ENCODE results near the gene NTRK2.

Gene NTRK2

GRCh38 chr9:84953252-84953773, 283.8 kb downstream of the NTRK2 start:
- H3K9me3 ChIP-seq (ENCODE audit: control insufficient read depth, insufficient read depth, low read length), result no peaks in the 10 kb centered on the region
- H3K27ac ChIP-seq (ENCODE audit: low read depth, low read length), result no peak overlapping the region
- H3K27me3 ChIP-seq (ENCODE audit: control insufficient read depth, insufficient read depth, low read length), result peaks cover 7% of the 10 kb centered on the region
- H3K36me3 ChIP-seq (ENCODE audit: control insufficient read depth, insufficient read depth, low read length), result no peaks in the 10 kb centered on the region
- no peak overlapping the region for H3K9ac ChIP-seq (ENCODE audit: low read depth, low read length)
- no peak overlapping the region for H3K4me3 ChIP-seq (ENCODE audit: low read depth, low read length)
- H3K4me1 ChIP-seq (ENCODE audit: control insufficient read depth, insufficient read depth, low read length), result 0 out of 2 replicates have a peak, but pooled peaks cover 4% of the 10 kb centered on the region

GRCh38 chr9:84953797-84954705, 284.5 kb downstream of the NTRK2 start:
- H3K4me1 ChIP-seq (ENCODE audit: control insufficient read depth, insufficient read depth, low read length), result 0 out of 2 replicates have a peak, but pooled peaks cover 4% of the 10 kb centered on the region
- peaks cover 7% of the 10 kb centered on the region for H3K27me3 ChIP-seq (ENCODE audit: control insufficient read depth, insufficient read depth, low read length)
- no peak overlapping the region for H3K4me3 ChIP-seq (ENCODE audit: low read depth, low read length)
- H3K36me3 ChIP-seq (ENCODE audit: control insufficient read depth, insufficient read depth, low read length), result no peaks in the 10 kb centered on the region
- no peak overlapping the region for H3K9ac ChIP-seq (ENCODE audit: low read depth, low read length)
- no peak overlapping the region for H3K27ac ChIP-seq (ENCODE audit: low read depth, low read length)
- H3K9me3 ChIP-seq (ENCODE audit: control insufficient read depth, insufficient read depth, low read length), result no peaks in the 10 kb centered on the region

- peaks cover 7% of the 10 kb centered on the region for H3K27me3 ChIP-seq (ENCODE audit: control insufficient read depth, insufficient read depth, low read length)
- H3K4me1 ChIP-seq (ENCODE audit: control insufficient read depth, insufficient read depth, low read length), result 0 out of 2 replicates have a peak, but pooled peaks cover 4% of the 10 kb centered on the region
- H3K4me3 ChIP-seq (ENCODE audit: low read depth, low read length), result no peak overlapping the region
- H3K9ac ChIP-seq (ENCODE audit: low read depth, low read length), result no peak overlapping the region
- H3K9me3 ChIP-seq (ENCODE audit: control insufficient read depth, insufficient read depth, low read length), result no peaks in the 10 kb centered on the region
- no peak overlapping the region for H3K27ac ChIP-seq (ENCODE audit: low read depth, low read length)
- no peaks in the 10 kb centered on the region for H3K36me3 ChIP-seq (ENCODE audit: control insufficient read depth, insufficient read depth, low read length)
These were observed 285.6 kb downstream of the NTRK2 start for GRCh38 chr9:84955155-84955554.

GRCh38 chr9:84955971-84956370, 286.4 kb downstream of the NTRK2 start:
- H3K27me3 ChIP-seq (ENCODE audit: control insufficient read depth, insufficient read depth, low read length), result peaks cover 7% of the 10 kb centered on the region
- no peak overlapping the region for H3K4me3 ChIP-seq (ENCODE audit: low read depth, low read length)
- H3K9me3 ChIP-seq (ENCODE audit: control insufficient read depth, insufficient read depth, low read length), result no peaks in the 10 kb centered on the region
- 0 out of 2 replicates have a peak, but pooled peaks cover 4% of the 10 kb centered on the region for H3K4me1 ChIP-seq (ENCODE audit: control insufficient read depth, insufficient read depth, low read length)
- H3K36me3 ChIP-seq (ENCODE audit: control insufficient read depth, insufficient read depth, low read length), result no peaks in the 10 kb centered on the region
- H3K9ac ChIP-seq (ENCODE audit: low read depth, low read length), result no peak overlapping the region
- no peak overlapping the region for H3K27ac ChIP-seq (ENCODE audit: low read depth, low read length)

GRCh38 chr9:84959339-84959738, 289.8 kb downstream of the NTRK2 start:
- Histone ChIP-seq H3K27ac (ENCODE audit: low read depth, low read length) (no peak overlapping the region), H3K9ac (ENCODE audit: low read depth, low read length) (no peak overlapping the region), H3K9me3 (ENCODE audit: control insufficient read depth, insufficient read depth, low read length) (no peaks in the 10 kb centered on the region), H3K27me3 (ENCODE audit: control insufficient read depth, insufficient read depth, low read length) (peaks cover 5% of the 10 kb centered on the region), H3K4me1 (ENCODE audit: control insufficient read depth, insufficient read depth, low read length) (no peaks in the 10 kb centered on the region), H3K4me3 (ENCODE audit: low read depth, low read length) (no peak overlapping the region), H3K36me3 (ENCODE audit: control insufficient read depth, insufficient read depth, low read length) (no peaks in the 10 kb centered on the region)

GRCh38 chr9:84966876-84967830, 297.6 kb downstream of the NTRK2 start:
- H3K9ac ChIP-seq (ENCODE audit: low read depth, low read length), result no peak overlapping the region
- H3K4me1 ChIP-seq (ENCODE audit: control insufficient read depth, insufficient read depth, low read length), result no peaks in the 10 kb centered on the region
- no peaks in the 10 kb centered on the region for H3K9me3 ChIP-seq (ENCODE audit: control insufficient read depth, insufficient read depth, low read length)
- H3K27me3 ChIP-seq (ENCODE audit: control insufficient read depth, insufficient read depth, low read length), result no peaks in the 10 kb centered on the region
- H3K36me3 ChIP-seq (ENCODE audit: control insufficient read depth, insufficient read depth, low read length), result no peaks in the 10 kb centered on the region
- no peak overlapping the region for H3K4me3 ChIP-seq (ENCODE audit: low read depth, low read length)
- H3K27ac ChIP-seq (ENCODE audit: low read depth, low read length), result no peak overlapping the region

GRCh38 chr9:84969084-84969483, 299.6 kb downstream of the NTRK2 start:
- Histone ChIP-seq H3K36me3 (ENCODE audit: control insufficient read depth, insufficient read depth, low read length) (no peaks in the 10 kb centered on the region), H3K4me3 (ENCODE audit: low read depth, low read length) (no peak overlapping the region), H3K27me3 (ENCODE audit: control insufficient read depth, insufficient read depth, low read length) (no peaks in the 10 kb centered on the region), H3K9me3 (ENCODE audit: control insufficient read depth, insufficient read depth, low read length) (no peaks in the 10 kb centered on the region), H3K4me1 (ENCODE audit: control insufficient read depth, insufficient read depth, low read length) (no peaks in the 10 kb centered on the region), H3K27ac (ENCODE audit: low read depth, low read length) (no peak overlapping the region), H3K9ac (ENCODE audit: low read depth, low read length) (no peak overlapping the region)

- no peaks in the 10 kb centered on the region for H3K36me3 ChIP-seq (ENCODE audit: control insufficient read depth, insufficient read depth, low read length)
- no peaks in the 10 kb centered on the region for H3K27me3 ChIP-seq (ENCODE audit: control insufficient read depth, insufficient read depth, low read length)
- no peak overlapping the region for H3K9ac ChIP-seq (ENCODE audit: low read depth, low read length)
- no peaks in the 10 kb centered on the region for H3K9me3 ChIP-seq (ENCODE audit: control insufficient read depth, insufficient read depth, low read length)
- H3K4me3 ChIP-seq (ENCODE audit: low read depth, low read length), result no peak overlapping the region
- no peak overlapping the region for H3K27ac ChIP-seq (ENCODE audit: low read depth, low read length)
- H3K4me1 ChIP-seq (ENCODE audit: control insufficient read depth, insufficient read depth, low read length), result no peaks in the 10 kb centered on the region
These were observed 300.2 kb downstream of the NTRK2 start for GRCh38 chr9:84969736-84970135.

- no peak overlapping the region for H3K9ac ChIP-seq (ENCODE audit: low read depth, low read length)
- no peaks in the 10 kb centered on the region for H3K4me1 ChIP-seq (ENCODE audit: control insufficient read depth, insufficient read depth, low read length)
- H3K9me3 ChIP-seq (ENCODE audit: control insufficient read depth, insufficient read depth, low read length), result no peaks in the 10 kb centered on the region
- H3K27me3 ChIP-seq (ENCODE audit: control insufficient read depth, insufficient read depth, low read length), result no peaks in the 10 kb centered on the region
- H3K4me3 ChIP-seq (ENCODE audit: low read depth, low read length), result no peak overlapping the region
- no peak overlapping the region for H3K27ac ChIP-seq (ENCODE audit: low read depth, low read length)
- H3K36me3 ChIP-seq (ENCODE audit: control insufficient read depth, insufficient read depth, low read length), result no peaks in the 10 kb centered on the region
These were observed 300.9 kb downstream of the NTRK2 start for GRCh38 chr9:84970432-84970831.

GRCh38 chr9:84971571-84971970, 302.0 kb downstream of the NTRK2 start:
- H3K36me3 ChIP-seq (ENCODE audit: control insufficient read depth, insufficient read depth, low read length), result no peaks in the 10 kb centered on the region
- H3K27ac ChIP-seq (ENCODE audit: low read depth, low read length), result no peak overlapping the region
- no peaks in the 10 kb centered on the region for H3K9me3 ChIP-seq (ENCODE audit: control insufficient read depth, insufficient read depth, low read length)

More at GRCh38 chr9:84971571-84971970, 302.0 kb downstream of the NTRK2 start:
- H3K27me3 ChIP-seq (ENCODE audit: control insufficient read depth, insufficient read depth, low read length), result no peaks in the 10 kb centered on the region
- no peak overlapping the region for H3K9ac ChIP-seq (ENCODE audit: low read depth, low read length)
- no peaks in the 10 kb centered on the region for H3K4me1 ChIP-seq (ENCODE audit: control insufficient read depth, insufficient read depth, low read length)
- H3K4me3 ChIP-seq (ENCODE audit: low read depth, low read length), result no peak overlapping the region
